Peyer's patch (tissue), 4 donors: ENCODE data around the gene TIGD3. TPM values are rescaled to one million over a fixed set of nuclear protein-coding genes. Genes with fewer than 3 reads are reported as not detected.

Experiments
- DNase-seq, 3 donors: peaks; one replicate each; pipeline ENCODE4 v3.0.0-alpha.2; 2017 to 2019
- H3K27ac ChIP-seq, 4 donors: fragments of 200-600 bp; sonication (generic); one replicate each; pipeline ENCODE4 v1.5.1; 2016 to 2019
- H3K27me3 ChIP-seq, 2 donors: fragments of 200-600 bp; sonication (generic); one replicate each; pipeline ENCODE4 v1.5.1; 2019
- H3K36me3 ChIP-seq, 3 donors: fragments of 200-600 bp; sonication (generic); one replicate each; pipeline ENCODE4 v1.5.1; 2016 to 2019
- H3K4me1 ChIP-seq, 4 donors: fragments of 200-600 bp; sonication (generic); one replicate each; pipeline ENCODE4 v1.5.1; 2016 to 2019
- H3K4me3 ChIP-seq, 4 donors: fragments of 200-600 bp; sonication (generic); 1 replicate in 3 of 4; 2 replicates in 1 of 4; pipeline ENCODE4 v1.5.1; 2016 to 2019; ENCODE audit warnings: mild to moderate bottlenecking in 1 of 4
- H3K9me3 ChIP-seq, 4 donors: fragments of 200-600 bp; sonication (generic); one replicate each; pipeline ENCODE4 v1.5.1; 2016 to 2019; ENCODE audit warnings: mild to moderate bottlenecking in 1 of 4
- POLR2A ChIP-seq, 2 donors: fragments of 450-650 bp; IDR thresholded peaks; one replicate each; pipeline ENCODE4 v1.5.1; 2017; ENCODE audit warnings: antibody characterized with exemption in 2 of 2, mild to moderate bottlenecking in 2 of 2, moderate library complexity in 2 of 2
- total RNA-seq, 4 donors: library from RNA; depleted of rRNA; stranded (reverse); fragments of >200 nt; gene quantifications; one replicate each; pipeline ENCODE4 v1.1.0, GENCODE V29; 2016
- TF ChIP-seq, protein P1 (sequence below), 6 experiments: fragments of 450-650 bp in 4 of 6; fragments of 200-600 bp in 2 of 6; sonication (generic) in 1 of 6; IDR thresholded peaks; one replicate each; pipeline ENCODE4 v1.5.1; 2017 to 2019; ENCODE audit warnings: antibody characterized with exemption in 6 of 6, mild to moderate bottlenecking in 3 of 6, moderate library complexity in 1 of 6

The TIGD3 gene
- total RNA-seq, 4 donors from 2014 or later: 3.3 to 11.7 (median 7.7) TPM

DNA sequence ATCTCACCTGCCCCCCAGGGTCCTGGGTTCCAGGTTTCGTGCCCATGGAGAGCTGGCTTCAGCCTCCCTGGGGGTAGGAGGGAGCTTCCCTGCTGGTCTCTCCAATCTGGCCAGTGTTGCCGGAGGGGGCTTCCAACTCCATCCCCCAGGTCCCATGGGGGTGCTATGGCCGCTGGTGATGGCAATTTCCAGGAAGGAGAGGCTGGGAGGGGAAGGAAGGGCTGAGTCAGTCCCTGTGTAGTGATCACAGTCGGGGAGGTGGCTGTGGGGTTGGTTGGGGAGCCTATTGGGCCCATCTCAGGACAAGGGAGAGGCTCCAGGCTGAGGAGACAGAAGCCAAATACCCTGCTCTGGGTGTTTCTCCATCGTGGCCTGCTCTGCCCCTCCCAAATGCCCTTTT is 45.5 kb upstream of the TIGD3 start:
- no peak for DNase-seq
- H3K4me1 ChIP-seq: peaks cover 0 to 61% (median 0%) of the 10 kb centered on the region in 4 donors
- H3K4me3 ChIP-seq: no peak overlapping the region
- no peaks in the 10 kb centered on the region for H3K36me3 ChIP-seq
- TF ChIP-seq POLR2A (IDR thresholded peaks at IDR 0.05): no peak
- no peaks in the 10 kb centered on the region for H3K27me3 ChIP-seq
- peak overlapping the region in 1 of 4 donors; percentile 12 for H3K27ac ChIP-seq
- H3K9me3 ChIP-seq: no peaks in the 10 kb centered on the region

DNA sequence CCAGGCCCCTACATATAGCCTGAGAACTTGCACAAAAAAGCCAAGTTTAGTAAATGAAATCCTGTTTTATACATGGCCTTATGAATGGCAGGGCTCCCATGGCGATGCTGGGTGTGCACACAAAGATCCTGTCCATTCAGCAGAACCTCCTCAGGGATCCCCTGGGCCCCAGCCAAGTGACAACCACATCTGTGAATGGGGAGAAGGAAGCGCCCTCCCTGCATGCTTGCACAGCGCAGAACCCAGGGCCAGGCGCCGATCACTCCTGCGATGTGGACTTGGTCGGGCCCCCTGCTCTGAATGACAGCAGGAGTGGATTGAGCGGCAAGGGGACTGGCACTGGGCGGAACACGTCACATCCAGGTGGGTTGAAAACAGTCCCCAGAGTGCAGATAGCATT is 44.3 kb upstream of the TIGD3 start:
- Histone ChIP-seq H3K4me1 (peaks cover 0 to 54% (median 3%) of the 10 kb centered on the region in 4 donors), H3K27me3 (no peaks in the 10 kb centered on the region), H3K4me3 (no peak overlapping the region), H3K27ac (peak overlapping the region in 1 of 4 donors; percentile 49), H3K9me3 (no peaks in the 10 kb centered on the region), H3K36me3 (no peaks in the 10 kb centered on the region)
- no peak for DNase-seq
- TF ChIP-seq POLR2A (IDR thresholded peaks at IDR 0.05): no peak
- TF ChIP-seq, protein P1, sequence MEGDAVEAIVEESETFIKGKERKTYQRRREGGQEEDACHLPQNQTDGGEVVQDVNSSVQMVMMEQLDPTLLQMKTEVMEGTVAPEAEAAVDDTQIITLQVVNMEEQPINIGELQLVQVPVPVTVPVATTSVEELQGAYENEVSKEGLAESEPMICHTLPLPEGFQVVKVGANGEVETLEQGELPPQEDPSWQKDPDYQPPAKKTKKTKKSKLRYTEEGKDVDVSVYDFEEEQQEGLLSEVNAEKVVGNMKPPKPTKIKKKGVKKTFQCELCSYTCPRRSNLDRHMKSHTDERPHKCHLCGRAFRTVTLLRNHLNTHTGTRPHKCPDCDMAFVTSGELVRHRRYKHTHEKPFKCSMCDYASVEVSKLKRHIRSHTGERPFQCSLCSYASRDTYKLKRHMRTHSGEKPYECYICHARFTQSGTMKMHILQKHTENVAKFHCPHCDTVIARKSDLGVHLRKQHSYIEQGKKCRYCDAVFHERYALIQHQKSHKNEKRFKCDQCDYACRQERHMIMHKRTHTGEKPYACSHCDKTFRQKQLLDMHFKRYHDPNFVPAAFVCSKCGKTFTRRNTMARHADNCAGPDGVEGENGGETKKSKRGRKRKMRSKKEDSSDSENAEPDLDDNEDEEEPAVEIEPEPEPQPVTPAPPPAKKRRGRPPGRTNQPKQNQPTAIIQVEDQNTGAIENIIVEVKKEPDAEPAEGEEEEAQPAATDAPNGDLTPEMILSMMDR (IDR thresholded peaks at IDR 0.05): no peak

GRCh38 chr11:65310736-65311135 is 43.8 kb upstream of the TIGD3 start:
- Histone ChIP-seq H3K27me3 (no peaks in the 10 kb centered on the region), H3K9me3 (no peaks in the 10 kb centered on the region), H3K27ac (peak overlapping the region in 2 of 4 donors; percentile 10 to 49), H3K4me1 (peaks cover 0 to 52% (median 6%) of the 10 kb centered on the region in 4 donors), H3K4me3 (no peak overlapping the region), H3K36me3 (no peaks in the 10 kb centered on the region)
- TF ChIP-seq, protein P1 (IDR thresholded peaks at IDR 0.05): no peak
- TF ChIP-seq POLR2A (IDR thresholded peaks at IDR 0.05): no peak
- DNase-seq: no peak

- Histone ChIP-seq H3K4me1 (peaks cover 0 to 56% (median 8%) of the 10 kb centered on the region in 4 donors), H3K9me3 (no peaks in the 10 kb centered on the region), H3K4me3 (no peak overlapping the region), H3K27ac (peak overlapping the region in 1 of 4 donors; percentile 49), H3K27me3 (no peaks in the 10 kb centered on the region), H3K36me3 (no peaks in the 10 kb centered on the region)
- TF ChIP-seq, protein P1 (IDR thresholded peaks at IDR 0.05): no peak
- TF ChIP-seq POLR2A (IDR thresholded peaks at IDR 0.05): no peak
- peak in 2 of 3 donors; percentile 79 to 80 for DNase-seq
Measured at GRCh38 chr11:65311170-65311678, 43.3 kb upstream of the TIGD3 start.

DNA sequence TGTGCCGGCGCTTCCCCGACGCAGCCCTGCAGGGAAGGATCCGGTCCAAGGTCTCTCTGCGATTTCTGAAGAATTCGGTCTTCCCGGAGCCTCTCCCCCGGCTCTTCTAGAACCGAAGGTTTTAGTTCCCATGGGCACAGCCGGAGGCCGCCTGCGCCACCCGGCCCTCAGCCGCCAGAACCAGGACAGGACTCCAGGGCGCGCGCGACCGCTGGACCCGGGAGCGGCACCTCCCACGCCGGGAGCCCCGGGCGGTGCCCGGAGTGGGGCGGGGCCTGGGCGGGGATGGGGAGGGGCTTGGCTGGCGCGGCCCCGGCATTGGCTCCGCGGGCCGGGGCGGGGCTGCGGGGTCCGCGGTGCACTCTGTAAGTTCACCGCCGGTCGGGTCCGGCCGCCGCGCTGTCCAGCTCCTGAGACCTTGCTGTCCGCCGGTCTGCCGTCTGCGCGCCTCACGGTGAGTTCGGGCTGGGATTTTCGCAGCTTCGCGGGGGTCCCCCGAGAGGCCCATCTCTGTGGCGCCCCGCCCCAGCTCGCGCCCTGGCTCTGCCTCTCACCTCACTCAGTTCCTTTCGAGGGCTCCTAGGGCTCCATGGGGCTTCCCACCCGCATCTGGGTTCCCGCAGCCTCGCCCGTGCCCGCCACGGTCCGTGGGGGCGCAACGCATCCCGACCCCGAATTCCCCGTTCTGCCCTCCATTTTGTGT is 39.9 kb upstream of the TIGD3 start, which contains the start of gene CDC42EP2:
TSS of gene CDC42EP2 (plus strand) at position 366 of the 703 bp plus-strand sequence. CDS start 6,033 bp downstream, outside the sequence.
- no peaks in the 10 kb centered on the region for H3K36me3 ChIP-seq
- peak within 1 kb of the TSS; percentile 75 to 93 (median 85) for H3K27ac ChIP-seq
- DNase-seq: peak; percentile 70 to 96 (median 93)
- peaks cover 0 to 64% (median 8%) of the 10 kb centered on the region in 4 donors for H3K4me1 ChIP-seq
- H3K4me3 ChIP-seq: peak within 1 kb of the TSS; percentile 69 to 93 (median 76)
- no peaks in the 10 kb centered on the region for H3K9me3 ChIP-seq
- TF ChIP-seq, protein P1 (IDR thresholded peaks at IDR 0.05): peak in 2 of 6 experiments; percentile 6 to 21
- TF ChIP-seq POLR2A (IDR thresholded peaks at IDR 0.05): peak; percentile 62 to 75
- no peaks in the 10 kb centered on the region for H3K27me3 ChIP-seq
